GM12872 (cell line): ENCODE data around the gene PTCH2.

ENCODE experiments used
- CTCF ChIP-seq: IDR thresholded peaks from 3 replicates; pipeline ENCODE4 v1.5.1; 2011; ENCODE audit warnings: low read depth, mild to moderate bottlenecking, low read length, moderate library complexity; ENCODE audit not compliant: insufficient read depth

PTCH2 gene

GRCh38 chr1:44799770-44800584 is 43.1 kb downstream of the PTCH2 start, which contains the start of gene PLK3:
PLK3 (plus strand) TSS chr1:44800377; CDS start chr1:44800464, 87 bp downstream.
- TF ChIP-seq CTCF: peak; percentile 87

- TF ChIP-seq CTCF: no peak
Observed at GRCh38 chr1:44798481-44799365, 44.3 kb downstream of the PTCH2 start.

- no peak for TF ChIP-seq CTCF
Observed at GRCh38 chr1:44792736-44793502, 50.1 kb downstream of the PTCH2 start.

- TF ChIP-seq CTCF: no peak
Observed at GRCh38 chr1:44790968-44791801, 51.9 kb downstream of the PTCH2 start.

GRCh38 chr1:44788120-44788860 is 54.8 kb downstream of the PTCH2 start, which contains the start of gene BEST4:
BEST4 (minus strand) TSS chr1:44788170; CDS start chr1:44787705, 465 bp downstream.
- no peak for TF ChIP-seq CTCF

GRCh38 chr1:44787506-44787905 is 55.5 kb downstream of the PTCH2 start:
- TF ChIP-seq CTCF: no peak
